ENCODE data around the gene KLF11.

DNA sequence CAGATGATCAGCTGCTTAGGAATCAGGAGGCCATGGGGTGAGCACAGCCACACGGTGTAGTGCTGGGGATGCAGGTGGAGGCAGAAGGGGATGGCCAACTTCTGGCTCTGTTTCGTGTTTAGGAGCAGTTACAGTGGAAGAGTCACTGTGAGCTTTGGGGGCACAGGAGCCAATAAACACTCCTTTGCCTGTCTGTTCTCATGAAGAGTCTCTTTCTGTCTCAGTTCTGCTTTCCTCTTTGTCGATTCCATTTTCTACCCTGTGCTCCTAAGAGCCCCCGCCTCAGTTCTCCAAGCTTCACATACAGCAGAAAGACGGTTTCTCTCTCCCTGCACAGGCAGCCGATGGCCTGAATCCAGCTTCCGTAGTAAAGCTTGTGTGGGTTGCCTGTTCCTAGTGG is 58.1 kb downstream of the KLF11 start:
- TF ChIP-seq EZH2 (IDR thresholded peaks at IDR 0.05) = no peak
- no peak for TF ChIP-seq POLR2AphosphoS5 (IDR thresholded peaks at IDR 0.05; ENCODE audit: borderline replicate concordance, low read depth, low read length)
- TF ChIP-seq FOXP2 (optimal IDR thresholded peaks at IDR 0.05; ENCODE audit: control extremely low read depth, extremely low read length, insufficient read depth) = no peak

All from SK-N-MC (cell line).